HepG2 (cell line): ENCODE measurements around the gene KRTAP12-1.

Experiments used
- CCDC6 ChIP-seq: sonication (generic); formaldehyde crosslinking; IDR thresholded peaks from 2 replicates; pipeline ENCODE4 v1.8.1; 2022; ENCODE audit warnings: mild to moderate bottlenecking, missing genetic modification reagents, moderate library complexity
- POLR2A ChIP-seq, 2 experiments: IDR thresholded peaks; 2 replicates each; pipeline ENCODE4 v1.6.1; 2011; ENCODE audit warnings: low read depth in 2 of 2, low read length in 2 of 2, mild to moderate bottlenecking in 1 of 2, moderate library complexity in 1 of 2; ENCODE audit not compliant: insufficient read depth in 1 of 2
- POLR2AphosphoS2 ChIP-seq: IDR thresholded peaks from 2 replicates; pipeline ENCODE4 v1.6.1; 2011; ENCODE audit warnings: low read depth, low read length, improper control_type of control experiment
- ZBTB8A ChIP-seq: sonication (generic); formaldehyde crosslinking; IDR thresholded peaks from 2 replicates; pipeline ENCODE4 v1.4.0; 2020; ENCODE audit warnings: mild to moderate bottlenecking, low read depth, missing genetic modification reagents, borderline replicate concordance
- ZFP82 ChIP-seq: sonication (generic); formaldehyde crosslinking; IDR thresholded peaks from 2 replicates; pipeline ENCODE4 v1.5.1; 2020; ENCODE audit warnings: mild to moderate bottlenecking, missing genetic modification reagents, borderline replicate concordance
- ZNF510 ChIP-seq: sonication (generic); formaldehyde crosslinking; IDR thresholded peaks from 2 replicates; pipeline ENCODE4 v1.4.0; 2020; ENCODE audit warnings: low read depth, mild to moderate bottlenecking, missing genetic modification reagents
- TF ChIP-seq, protein P1 (sequence below): sonication (generic); formaldehyde crosslinking; conservative IDR thresholded peaks from 2 replicates; pipeline ENCODE4 v1.4.0; 2020; ENCODE audit warnings: missing genetic modification reagents

DNA sequence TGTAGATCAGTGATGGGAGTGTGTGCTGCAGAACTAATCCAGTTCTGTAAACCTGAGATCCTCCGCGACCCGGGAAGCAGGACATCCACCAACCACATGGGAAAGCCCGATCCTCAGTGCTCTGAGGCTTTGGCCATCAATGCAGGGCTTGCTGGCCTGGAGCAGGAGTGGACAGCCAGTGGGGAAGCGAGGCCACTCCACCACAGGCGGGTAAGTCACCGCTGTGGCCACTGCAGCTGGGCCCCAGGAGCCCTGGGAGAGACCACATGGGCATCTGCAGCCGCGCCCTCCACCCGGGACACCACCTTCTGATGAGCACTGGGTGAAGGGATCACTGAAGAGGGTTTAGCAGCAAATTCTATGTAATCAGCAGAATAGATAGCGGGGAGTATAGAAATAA lies 811 bp downstream of the KRTAP12-1 start:
- TF ChIP-seq POLR2AphosphoS2 (no peak), ZNF510 (no peak), CCDC6 (CRISPR knock-in tag) (no peak), ZBTB8A (CRISPR knock-in tag) (no peak), POLR2A (IDR thresholded peaks at IDR 0.05; ENCODE audit: insufficient read depth in 1 of 2, low read depth in 2 of 2, low read length in 2 of 2) (no peak), ZFP82 (CRISPR knock-in tag) (no peak)
- TF ChIP-seq, protein P1, sequence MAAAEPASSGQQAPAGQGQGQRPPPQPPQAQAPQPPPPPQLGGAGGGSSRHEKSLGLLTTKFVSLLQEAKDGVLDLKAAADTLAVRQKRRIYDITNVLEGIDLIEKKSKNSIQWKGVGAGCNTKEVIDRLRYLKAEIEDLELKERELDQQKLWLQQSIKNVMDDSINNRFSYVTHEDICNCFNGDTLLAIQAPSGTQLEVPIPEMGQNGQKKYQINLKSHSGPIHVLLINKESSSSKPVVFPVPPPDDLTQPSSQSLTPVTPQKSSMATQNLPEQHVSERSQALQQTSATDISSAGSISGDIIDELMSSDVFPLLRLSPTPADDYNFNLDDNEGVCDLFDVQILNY (CRISPR knock-in tag) = no peak
